Erythroblast (primary cell): ENCODE data around the gene SNPH.

Source experiments
- GATA1 ChIP-seq: IDR thresholded peaks from 2 replicates; pipeline ENCODE4 v1.6.1; 2011; ENCODE audit warnings: low read depth, mild to moderate bottlenecking, control low read depth, low read length, moderate library complexity
- POLR2A ChIP-seq: IDR thresholded peaks from 2 replicates; pipeline ENCODE4 v1.6.1; 2011; ENCODE audit warnings: mild to moderate bottlenecking, low read length

- TF ChIP-seq POLR2A: no peak
- TF ChIP-seq GATA1: no peak
Measured at GRCh38 chr20:1269235-1269634, 3.1 kb downstream of the SNPH start.
